ENCODE measurements around the gene CALN1. TPM values are rescaled to one million over a fixed set of nuclear protein-coding genes. Genes with fewer than 3 reads are reported as not detected.

CALN1 gene
- total RNA-seq, 1 experiment from 2014 or later, result not detected

GRCh38 chr7:71735961-71736556, 676.1 kb downstream of the CALN1 start:
- intact Hi-C loops (cut with micrococcal nuclease; ENCODE audit: unreplicated experiment), result loop anchor here (1.0 kb wide), 1 partner anchor 907 kb away; no protein-coding TSS in a partner anchor
- no peaks in the 10 kb centered on the region for H3K9me3 Mint-ChIP-seq (ENCODE audit: unreplicated experiment)
- Histone ChIP-seq H3K27me3 (replicated peaks; ENCODE audit: control insufficient read depth, insufficient read depth, low read length) (no peaks in the 10 kb centered on the region), H3K4me3 (ENCODE audit: low read depth, low read length) (no peak overlapping the region), H3K36me3 (ENCODE audit: control insufficient read depth, insufficient read depth, low read length) (no peaks in the 10 kb centered on the region), H3K4me1 (no peaks in the 10 kb centered on the region), H3K9me3 (no peaks in the 10 kb centered on the region)
- no peak overlapping the region for H3K4me3 Mint-ChIP-seq (ENCODE audit: unreplicated experiment)
- no peaks in the 10 kb centered on the region for H3K4me1 Mint-ChIP-seq (ENCODE audit: low read depth, unreplicated experiment)
- ChIA-PET CTCF (no interaction called here), POLR2A (no interaction called here)
- no TSS peak for BruUV-seq (replicated peaks)
- no peaks in the 10 kb centered on the region for H3K36me3 Mint-ChIP-seq (ENCODE audit: insufficient read depth, unreplicated experiment)
- no peaks in the 10 kb centered on the region for H3K27me3 Mint-ChIP-seq (ENCODE audit: insufficient read depth, unreplicated experiment)
- TF ChIP-seq CTCF (IDR thresholded peaks at IDR 0.05; ENCODE audit: insufficient read depth in 1 of 2, low read depth in 1 of 2, low read length in 1 of 2, severe bottlenecking in 1 of 2, unreplicated experiment in 1 of 2), result peak; percentile 73 to 79
- peak; percentile 51 to 61 for DNase-seq
- H3K27ac Mint-ChIP-seq (ENCODE audit: unreplicated experiment), result no peak overlapping the region

GRCh38 chr7:71733107-71733870, 678.8 kb downstream of the CALN1 start:
- intact Hi-C loops (cut with micrococcal nuclease; ENCODE audit: unreplicated experiment), result no loop called here
- Histone ChIP-seq H3K4me1 (no peaks in the 10 kb centered on the region), H3K9me3 (no peaks in the 10 kb centered on the region), H3K36me3 (ENCODE audit: control insufficient read depth, insufficient read depth, low read length) (no peaks in the 10 kb centered on the region), H3K4me3 (ENCODE audit: low read depth, low read length) (no peak overlapping the region), H3K27me3 (replicated peaks; ENCODE audit: control insufficient read depth, insufficient read depth, low read length) (no peaks in the 10 kb centered on the region)
- POLR2A ChIA-PET, result no interaction called here
- H3K4me3 Mint-ChIP-seq (ENCODE audit: unreplicated experiment), result no peak overlapping the region
- BruUV-seq (replicated peaks), result no TSS peak
- no peaks in the 10 kb centered on the region for H3K36me3 Mint-ChIP-seq (ENCODE audit: insufficient read depth, unreplicated experiment)
- DNase-seq, result peak; percentile 71
- H3K4me1 Mint-ChIP-seq (ENCODE audit: low read depth, unreplicated experiment), result no peaks in the 10 kb centered on the region
- TF ChIP-seq CTCF (IDR thresholded peaks at IDR 0.05; ENCODE audit: insufficient read depth in 1 of 2, low read depth in 1 of 2, low read length in 1 of 2, severe bottlenecking in 1 of 2, unreplicated experiment in 1 of 2), result peak; percentile 67 to 76
- H3K27me3 Mint-ChIP-seq (ENCODE audit: insufficient read depth, unreplicated experiment), result peaks cover 2% of the 10 kb centered on the region
- CTCF ChIA-PET, result interaction anchor here (0.6 to 0.8 kb wide), 3 partner anchors 11 to 1211 kb away, joined by 3 to 8 read pairs (median 3); no protein-coding TSS in a partner anchor
- H3K27ac Mint-ChIP-seq (ENCODE audit: unreplicated experiment), result no peak overlapping the region
- no peaks in the 10 kb centered on the region for H3K9me3 Mint-ChIP-seq (ENCODE audit: unreplicated experiment)

- Mint-ChIP-seq H3K4me3 (ENCODE audit: unreplicated experiment) (no peak overlapping the region), H3K36me3 (ENCODE audit: insufficient read depth, unreplicated experiment) (no peaks in the 10 kb centered on the region), H3K9me3 (ENCODE audit: unreplicated experiment) (no peaks in the 10 kb centered on the region), H3K27me3 (ENCODE audit: insufficient read depth, unreplicated experiment) (peaks cover 2% of the 10 kb centered on the region), H3K4me1 (ENCODE audit: low read depth, unreplicated experiment) (no peaks in the 10 kb centered on the region), H3K27ac (ENCODE audit: unreplicated experiment) (no peak overlapping the region)
- Histone ChIP-seq H3K4me3 (ENCODE audit: low read depth, low read length) (no peak overlapping the region), H3K27me3 (replicated peaks; ENCODE audit: control insufficient read depth, insufficient read depth, low read length) (no peaks in the 10 kb centered on the region), H3K36me3 (ENCODE audit: control insufficient read depth, insufficient read depth, low read length) (no peaks in the 10 kb centered on the region), H3K4me1 (no peaks in the 10 kb centered on the region), H3K9me3 (no peaks in the 10 kb centered on the region)
- CTCF ChIA-PET, result no interaction called here
- BruUV-seq (replicated peaks), result no TSS peak
- DNase-seq, result no peak
- POLR2A ChIA-PET, result no interaction called here
- intact Hi-C loops (cut with micrococcal nuclease; ENCODE audit: unreplicated experiment), result no loop called here
- TF ChIP-seq CTCF (IDR thresholded peaks at IDR 0.05; ENCODE audit: insufficient read depth in 1 of 2, low read depth in 1 of 2, low read length in 1 of 2, severe bottlenecking in 1 of 2, unreplicated experiment in 1 of 2), result no peak
These were observed 680.4 kb downstream of the CALN1 start for GRCh38 chr7:71731740-71732139.

Measured in Caco-2 (cell line).